Measurements from ENCODE around the gene NPFFR1. TPM values are rescaled to one million over a fixed set of nuclear protein-coding genes. Genes with fewer than 3 reads are reported as not detected.

NPFFR1 gene
- total RNA-seq, 4 donors from 2014 or later, result 0.03 TPM; not detected in 3

- H3K36me3 ChIP-seq, result no peaks in the 10 kb centered on the region
- in situ Hi-C loops (cut with MboI; ENCODE audit: low sequenced_read_pairs in 4 of 4), result no loop called here
- ATAC-seq, result no peak
- no peak overlapping the region for H3K27ac ChIP-seq
- peaks cover 3 to 4% of the 10 kb centered on the region in 2 donors for H3K4me1 ChIP-seq
- no peaks in the 10 kb centered on the region for H3K9me3 ChIP-seq
- intact Hi-C loops (cut with DNase I; ENCODE audit: low total_unique reads), result loop anchor here (5.0 kb wide), 1 partner anchor 77 kb away; no protein-coding TSS in a partner anchor
- H3K4me3 ChIP-seq, result no peak overlapping the region
- no peak for DNase-seq
- peaks cover 27 to 33% (median 30%) of the 10 kb centered on the region in 3 donors for H3K27me3 ChIP-seq
- TF ChIP-seq CTCF (IDR thresholded peaks at IDR 0.05 in 4 of 5, conservative IDR thresholded peaks at IDR 0.05 in 1 of 5), result no peak
- TF ChIP-seq POLR2A (IDR thresholded peaks at IDR 0.05), result no peak
Measured at GRCh38 chr10:70284542-70285475, 1.0 kb upstream of the NPFFR1 start.

- Histone ChIP-seq H3K9me3 (no peaks in the 10 kb centered on the region), H3K27me3 (peaks cover 27 to 33% (median 27%) of the 10 kb centered on the region in 3 donors), H3K4me1 (peaks cover 3 to 4% of the 10 kb centered on the region in 2 donors), H3K4me3 (no peak overlapping the region), H3K27ac (no peak overlapping the region), H3K36me3 (no peaks in the 10 kb centered on the region)
- DNase-seq (no peak), ATAC-seq (no peak)
- intact Hi-C loops (cut with DNase I; ENCODE audit: low total_unique reads), result loop anchor here (5.0 kb wide), 1 partner anchor 79 kb away; no protein-coding TSS in a partner anchor
- TF ChIP-seq POLR2A (IDR thresholded peaks at IDR 0.05) (no peak), CTCF (IDR thresholded peaks at IDR 0.05 in 4 of 5, conservative IDR thresholded peaks at IDR 0.05 in 1 of 5) (no peak)
- in situ Hi-C loops (cut with MboI; ENCODE audit: low sequenced_read_pairs in 4 of 4), result no loop called here
Measured at GRCh38 chr10:70283071-70283444, 746 bp downstream of the NPFFR1 start.

- Histone ChIP-seq H3K27me3 (peaks cover 27 to 33% (median 27%) of the 10 kb centered on the region in 3 donors), H3K36me3 (no peaks in the 10 kb centered on the region), H3K4me1 (peaks cover 3 to 4% of the 10 kb centered on the region in 2 donors), H3K9me3 (no peaks in the 10 kb centered on the region), H3K27ac (no peak overlapping the region), H3K4me3 (no peak overlapping the region)
- intact Hi-C loops (cut with DNase I; ENCODE audit: low total_unique reads), result loop anchor here (5.0 kb wide), 1 partner anchor 81 kb away; no protein-coding TSS in a partner anchor
- ATAC-seq, result no peak
- in situ Hi-C loops (cut with MboI; ENCODE audit: low sequenced_read_pairs in 4 of 4), result no loop called here
- DNase-seq, result no peak
- TF ChIP-seq POLR2A (IDR thresholded peaks at IDR 0.05), result no peak
- TF ChIP-seq CTCF (IDR thresholded peaks at IDR 0.05 in 4 of 5, conservative IDR thresholded peaks at IDR 0.05 in 1 of 5), result no peak
Measured at GRCh38 chr10:70281609-70282008, 2.2 kb downstream of the NPFFR1 start.

GRCh38 chr10:70280099-70280498 is 3.7 kb downstream of the NPFFR1 start:
- intact Hi-C loops (cut with DNase I; ENCODE audit: low total_unique reads) (loop anchor here (5.0 kb wide), 1 partner anchor 82 kb away; no protein-coding TSS in a partner anchor), in situ Hi-C loops (cut with MboI; ENCODE audit: low sequenced_read_pairs in 4 of 4) (no loop called here)
- Histone ChIP-seq H3K4me1 (peaks cover 3 to 4% of the 10 kb centered on the region in 2 donors), H3K9me3 (no peaks in the 10 kb centered on the region), H3K27me3 (peaks cover 19 to 21% (median 20%) of the 10 kb centered on the region in 3 donors), H3K27ac (no peak overlapping the region), H3K36me3 (no peaks in the 10 kb centered on the region), H3K4me3 (no peak overlapping the region)
- ATAC-seq, result no peak
- DNase-seq, result no peak
- no peak for TF ChIP-seq POLR2A (IDR thresholded peaks at IDR 0.05)
- TF ChIP-seq CTCF (IDR thresholded peaks at IDR 0.05 in 4 of 5, conservative IDR thresholded peaks at IDR 0.05 in 1 of 5), result no peak
